ENCODE measurements around the gene ZNF845. TPM values are rescaled to one million over a fixed set of nuclear protein-coding genes. Genes with fewer than 3 reads are reported as not detected.

ZNF845 gene
- total and polyA plus RNA-seq, 2 donors (not counting 3 experiments of a cell fraction or from before 2014, with no cell fraction given), result 0.88 to 4.6 TPM

GRCh38 chr19:53355739-53356138 lies 22.2 kb downstream of the ZNF845 start:
- Histone ChIP-seq H3K4me2 (ENCODE audit: insufficient read depth, low read length) (no peak overlapping the region), H2AFZ (ENCODE audit: low read depth, low read length) (no peak overlapping the region), H3K9me3 (replicated peaks; ENCODE audit: control insufficient read depth, insufficient read depth, low read length) (peaks cover 14% of the 10 kb centered on the region), H3K9me1 (replicated peaks; ENCODE audit: control insufficient read depth, extremely low read depth, insufficient read depth, low read length) (no peaks in the 10 kb centered on the region), H3K4me3 (replicated peaks in 1 of 3; ENCODE audit: insufficient read depth in 1 of 3, low read depth in 1 of 3, low read length in 3 of 3) (no peak overlapping the region), H3K27me3 (ENCODE audit: control insufficient read depth in 2 of 2, insufficient read depth in 2 of 2, low read length in 2 of 2) (no peaks in the 10 kb centered on the region), H3K79me2 (ENCODE audit: control insufficient read depth, insufficient read depth, low read length) (no peaks in the 10 kb centered on the region), H3K9ac (replicated peaks; ENCODE audit: extremely low read depth, insufficient read depth, low read length) (no peak overlapping the region), H3K36me3 (ENCODE audit: control insufficient read depth in 2 of 2, extremely low read depth in 1 of 2, insufficient read depth in 2 of 2, low read length in 2 of 2) (peaks cover 7% of the 10 kb centered on the region in 2 experiments), H3K27ac (ENCODE audit: insufficient read depth, low read depth, low read length) (no peak overlapping the region), H3K4me1 (ENCODE audit: control insufficient read depth, extremely low read depth, insufficient read depth, low read length) (no peaks in the 10 kb centered on the region), H4K20me1 (replicated peaks; ENCODE audit: control insufficient read depth, extremely low read depth, insufficient read depth, low read length) (no peaks in the 10 kb centered on the region)
- ChIA-PET CTCF (no interaction called here), POLR2A (no interaction called here)
- intact Hi-C loops (cut with micrococcal nuclease) (no loop called here), dilution Hi-C loops (cut with MboI; ENCODE audit: extremely low pct_ligation_motif_present, low sequenced_read_pairs) (no loop called here)
- no peak for DNase-seq (ENCODE audit: low read depth, low spot score)
- FAIRE-seq, result no peak
- TF ChIP-seq POLR2AphosphoS5 (IDR thresholded peaks at IDR 0.05; ENCODE audit: insufficient read depth, low read depth, low read length) (no peak), FOS (IDR thresholded peaks at IDR 0.05; ENCODE audit: borderline replicate concordance, insufficient read depth, low read length) (no peak)
- no TSS peak for BruUV-seq (replicated peaks)

GRCh38 chr19:53357821-53358581 lies 24.5 kb downstream of the ZNF845 start:
- no peaks in the 10 kb centered on the region for H3K36me3 ChIP-seq (ENCODE audit: control insufficient read depth in 2 of 2, extremely low read depth in 1 of 2, insufficient read depth in 2 of 2, low read length in 2 of 2)
- DNase-seq (ENCODE audit: low read depth, low spot score) (no peak), FAIRE-seq (no peak)
- ChIA-PET CTCF (interaction anchor here (0.7 kb wide), 1 partner anchor 105 kb away, joined by 3 read pairs; no protein-coding TSS in a partner anchor), POLR2A (no interaction called here)
- no peak overlapping the region for H3K4me3 ChIP-seq (replicated peaks in 1 of 3; ENCODE audit: insufficient read depth in 1 of 3, low read depth in 1 of 3, low read length in 3 of 3)
- dilution Hi-C loops (cut with MboI; ENCODE audit: extremely low pct_ligation_motif_present, low sequenced_read_pairs) (no loop called here), intact Hi-C loops (cut with micrococcal nuclease) (no loop called here)
- no peaks in the 10 kb centered on the region for H4K20me1 ChIP-seq (replicated peaks; ENCODE audit: control insufficient read depth, extremely low read depth, insufficient read depth, low read length)
- H3K9me3 ChIP-seq (replicated peaks; ENCODE audit: control insufficient read depth, insufficient read depth, low read length), result no peaks in the 10 kb centered on the region
- H3K9me1 ChIP-seq (replicated peaks; ENCODE audit: control insufficient read depth, extremely low read depth, insufficient read depth, low read length), result no peaks in the 10 kb centered on the region
- no peak overlapping the region for H2AFZ ChIP-seq (ENCODE audit: low read depth, low read length)
- no peaks in the 10 kb centered on the region for H3K27me3 ChIP-seq (ENCODE audit: control insufficient read depth in 2 of 2, insufficient read depth in 2 of 2, low read length in 2 of 2)
- H3K27ac ChIP-seq (ENCODE audit: insufficient read depth, low read depth, low read length), result no peak overlapping the region
- no peaks in the 10 kb centered on the region for H3K79me2 ChIP-seq (ENCODE audit: control insufficient read depth, insufficient read depth, low read length)
- BruUV-seq (replicated peaks), result no TSS peak
- no peak overlapping the region for H3K4me2 ChIP-seq (ENCODE audit: insufficient read depth, low read length)
- no peak overlapping the region for H3K9ac ChIP-seq (replicated peaks; ENCODE audit: extremely low read depth, insufficient read depth, low read length)
- TF ChIP-seq FOS (IDR thresholded peaks at IDR 0.05; ENCODE audit: borderline replicate concordance, insufficient read depth, low read length), result no peak
- no peak for TF ChIP-seq MYC (IDR thresholded peaks at IDR 0.05; ENCODE audit: low read depth, low read length)
- no peak for TF ChIP-seq POLR2A (IDR thresholded peaks at IDR 0.05; ENCODE audit: low read depth, low read length)
- TF ChIP-seq JUN (IDR thresholded peaks at IDR 0.05; ENCODE audit: borderline replicate concordance, insufficient read depth, insufficient read length, low read depth), result no peak
- no peak for TF ChIP-seq POLR2AphosphoS5 (IDR thresholded peaks at IDR 0.05; ENCODE audit: insufficient read depth, low read depth, low read length)
- TF ChIP-seq MAX (IDR thresholded peaks at IDR 0.05; ENCODE audit: insufficient read depth, insufficient read length), result no peak
- no peak for TF ChIP-seq EZH2 (IDR thresholded peaks at IDR 0.05; ENCODE audit: borderline replicate concordance, low read depth, low read length, severe bottlenecking)
- TF ChIP-seq GATA2 (IDR thresholded peaks at IDR 0.05; ENCODE audit: insufficient read depth, insufficient read length, low read depth, low read length), result no peak
- no peak for TF ChIP-seq CTCF (IDR thresholded peaks at IDR 0.05; ENCODE audit: extremely low read depth in 1 of 2, insufficient read depth in 1 of 2, low read depth in 1 of 2, low read length in 2 of 2)
- H3K4me1 ChIP-seq (ENCODE audit: control insufficient read depth, extremely low read depth, insufficient read depth, low read length), result no peaks in the 10 kb centered on the region

All from endothelial cell of umbilical vein (primary cell).